Measurements from ENCODE around the gene PLXNA1. TPM values are rescaled to one million over a fixed set of nuclear protein-coding genes. Genes with fewer than 3 reads are reported as not detected.

PLXNA1 gene
- total and polyA plus RNA-seq, 2 of the 8 experiments (the other 6 are each of a cell fraction or from before 2014, with no cell fraction given): 47.5 to 54.9 TPM

DNA sequence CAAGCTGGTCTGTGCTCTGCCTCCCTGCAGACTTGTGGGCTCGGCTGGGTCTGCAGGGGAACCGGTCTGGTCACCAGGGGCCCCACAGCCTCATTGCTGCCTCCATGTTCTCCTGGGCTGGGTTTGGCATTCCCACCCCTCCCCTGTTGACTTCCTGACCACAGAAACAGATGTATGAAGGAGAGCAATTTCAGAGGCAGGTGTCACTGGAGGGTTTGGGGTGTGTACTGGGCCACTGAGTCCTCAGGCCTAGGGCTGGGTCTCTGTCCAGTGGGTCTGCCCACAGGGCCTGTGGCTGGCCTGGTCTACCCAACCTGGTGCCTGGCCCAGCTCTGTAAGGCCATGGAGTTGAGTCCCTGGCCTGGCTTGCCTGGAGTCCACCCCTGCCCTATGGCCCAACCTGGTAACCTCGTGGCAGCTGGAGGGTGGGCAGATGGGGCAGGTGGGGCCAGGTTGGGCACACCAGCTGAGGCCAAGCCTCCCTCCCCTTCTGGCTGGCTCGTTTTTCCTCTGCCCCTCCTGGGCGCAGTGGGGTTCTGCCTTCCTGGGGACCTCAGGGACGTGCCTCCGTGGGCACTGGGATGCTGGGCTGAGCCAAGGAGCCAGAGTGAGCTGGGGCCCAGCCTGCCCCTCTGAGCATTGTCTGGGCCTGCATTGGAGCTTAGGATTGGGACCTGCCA, 20.8 kb downstream of the PLXNA1 start:
- Histone ChIP-seq H2BK5ac (ENCODE audit: low read depth, low read length) (peak overlapping the region; percentile 52; the same call in 1 of the 2 replicates), H3K79me2 (ENCODE audit: control insufficient read depth in 1 of 2, insufficient read depth in 2 of 2, low read length in 2 of 2) (peaks cover 0 to 12% of the 10 kb centered on the region in 2 experiments; a peak in 1 of 4 replicates), H2BK20ac (ENCODE audit: low read length) (no peak overlapping the region), H4K8ac (ENCODE audit: extremely low read depth, insufficient read depth, low read length) (peak overlapping the region; percentile 59), H4K91ac (replicated peaks; ENCODE audit: insufficient read length, low read length) (no peak overlapping the region), H3K23me2 (ENCODE audit: low read depth, low read length) (no peaks in the 10 kb centered on the region), H2BK12ac (ENCODE audit: low read depth, low read length) (peak overlapping the region; percentile 60; the same call in 1 of the 2 replicates), H3K4me1 (replicated peaks in 1 of 4; ENCODE audit: control insufficient read depth in 3 of 4, insufficient read depth in 4 of 4, low read length in 3 of 4) (peaks cover 0 to 20% (median 12%) of the 10 kb centered on the region in 4 experiments; a peak in 6 of 7 replicates), H3K4me2 (ENCODE audit: insufficient read depth in 1 of 2, low read depth in 2 of 2, low read length in 2 of 2) (no peak overlapping the region), H3K18ac (ENCODE audit: extremely low read depth, low read length) (no peak overlapping the region; the same call in 1 of the 2 replicates), H3K27ac (ENCODE audit: low read depth, low read length) (0 out of 2 replicates have a peak overlapping the region, but pooled peaks have one; percentile 21), H3K79me1 (ENCODE audit: low read depth, low read length) (peaks cover 11% of the 10 kb centered on the region), H3K27me3 (replicated peaks in 1 of 4; ENCODE audit: control insufficient read depth in 3 of 4, extremely low read depth in 1 of 4, insufficient read depth in 3 of 4, low read length in 3 of 4) (no peaks in the 10 kb centered on the region), H3K56ac (replicated peaks; ENCODE audit: insufficient read length, low read depth, low read length) (no peak overlapping the region), H3K4ac (replicated peaks; ENCODE audit: insufficient read length, low read depth, low read length) (peak overlapping the region; percentile 69), H4K5ac (ENCODE audit: insufficient read length, low read depth, low read length) (no peak overlapping the region), H3K23ac (ENCODE audit: insufficient read length) (no peak overlapping the region), H3K4me3 (ENCODE audit: extremely low read depth in 1 of 4, insufficient read depth in 2 of 4, low read depth in 3 of 4, low read length in 4 of 4) (no peak overlapping the region), H2AFZ (ENCODE audit: low read length) (no peak overlapping the region), H3K9ac (replicated peaks in 1 of 4; ENCODE audit: extremely low read depth in 1 of 4, low read depth in 3 of 4, low read length in 3 of 4) (no peak overlapping the region), H2BK120ac (replicated peaks; ENCODE audit: low read depth, low read length) (no peak overlapping the region), H3K36me3 (ENCODE audit: control insufficient read depth in 2 of 4, insufficient read depth in 4 of 4, low read length in 3 of 4) (peaks cover 0 to 3% (median under 1%) of the 10 kb centered on the region in 4 experiments; a peak in 3 of 8 replicates), H3K14ac (ENCODE audit: insufficient read length) (no peak overlapping the region), H2BK15ac (ENCODE audit: low read length) (no peak overlapping the region), H4K20me1 (replicated peaks in 1 of 2; ENCODE audit: control insufficient read depth in 1 of 2, insufficient read depth in 2 of 2, low read length in 2 of 2) (peaks cover 7 to 24% of the 10 kb centered on the region in 2 experiments), H3K9me3 (ENCODE audit: insufficient read depth in 2 of 2, low read depth in 1 of 2, low read length in 1 of 2) (no peaks in the 10 kb centered on the region), H2AK5ac (ENCODE audit: low read depth, low read length) (peak overlapping the region; percentile 8; the same call in 1 of the 2 replicates)
- ChIA-PET CTCF (ENCODE audit: partially characterized antibody) (interaction anchor here (0.6 to 2.3 kb wide), 13 partner anchors 8 to 394 kb away, joined by 3 to 9 read pairs (median 3); no protein-coding TSS in a partner anchor), POLR2A (ENCODE audit: partially characterized antibody) (no interaction called here)
- FAIRE-seq: no peak
- TF ChIP-seq RFX5 (IDR thresholded peaks at IDR 0.05; ENCODE audit: borderline replicate concordance, low read depth, low read length) (no peak), SIRT6 (IDR thresholded peaks at IDR 0.05; ENCODE audit: low read length) (no peak), TEAD4 (IDR thresholded peaks at IDR 0.05; ENCODE audit: low read depth, low read length) (no peak)
- WGBS, 2 experiments (ENCODE audit: extremely low coverage in 1 of 2, insufficient coverage in 1 of 2, insufficient read length in 1 of 2, insufficient replicate concordance in 2 of 2, low coverage in 1 of 2, low lambda C conversion rate in 2 of 2, missing lambda C conversion rate in 1 of 2): 92% methylated on average over 7 of the region's 7 CpGs; no CpG with 5 or more reads in 1 of the 2 experiments
- no peak for DNase-seq (ENCODE audit: low read depth in 1 of 2, low spot score in 2 of 2)

All from H1 (cell line).